ENCODE data around the gene EGFR.

The EGFR gene

DNA sequence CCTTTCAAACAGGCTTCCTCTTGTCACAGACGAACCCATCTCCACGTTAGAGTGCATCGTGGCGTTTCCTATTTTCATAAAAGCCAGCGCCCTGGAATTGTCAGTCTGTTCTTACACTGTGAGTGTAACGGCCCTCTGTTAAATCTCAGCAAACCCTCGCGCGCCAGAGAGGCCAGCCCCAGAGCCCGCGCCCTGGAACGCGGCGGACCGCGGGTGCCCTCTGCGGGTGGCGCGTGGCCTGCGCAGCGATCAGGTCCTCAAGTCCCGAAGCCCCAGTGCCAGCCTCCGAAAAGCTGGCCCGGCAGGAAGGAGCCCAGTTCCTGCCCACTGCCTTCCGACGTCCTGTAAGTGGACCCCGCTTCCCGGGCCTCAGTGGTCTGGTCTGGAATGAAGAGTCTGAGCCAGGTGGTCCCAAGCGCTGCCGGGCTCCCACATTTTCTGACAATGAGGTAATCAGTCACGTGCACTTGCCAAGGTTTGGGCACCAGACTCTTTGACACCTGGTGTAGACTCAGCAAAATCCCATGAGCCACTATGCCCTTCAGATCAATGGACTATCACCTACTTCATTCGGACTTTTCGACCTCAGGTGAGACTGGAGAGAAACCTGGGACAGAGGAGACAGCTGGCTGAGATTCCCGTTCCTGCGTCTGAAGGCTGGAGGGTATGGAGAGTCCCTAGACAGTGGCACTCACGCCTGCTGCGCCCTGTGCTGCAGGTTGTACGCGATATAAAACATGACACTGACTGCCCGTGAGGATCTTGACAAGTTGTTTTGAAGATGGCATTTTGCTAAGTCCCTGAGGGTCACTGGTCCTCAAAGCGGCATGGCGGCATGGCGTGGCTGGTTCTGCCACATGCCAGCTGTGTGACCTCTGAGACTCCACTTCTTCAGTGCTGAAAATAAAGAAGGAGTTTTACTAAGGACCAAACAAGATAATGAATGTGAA, 237.0 kb downstream of the EGFR start:
- peak; percentile 90 for DNase-seq

DNA sequence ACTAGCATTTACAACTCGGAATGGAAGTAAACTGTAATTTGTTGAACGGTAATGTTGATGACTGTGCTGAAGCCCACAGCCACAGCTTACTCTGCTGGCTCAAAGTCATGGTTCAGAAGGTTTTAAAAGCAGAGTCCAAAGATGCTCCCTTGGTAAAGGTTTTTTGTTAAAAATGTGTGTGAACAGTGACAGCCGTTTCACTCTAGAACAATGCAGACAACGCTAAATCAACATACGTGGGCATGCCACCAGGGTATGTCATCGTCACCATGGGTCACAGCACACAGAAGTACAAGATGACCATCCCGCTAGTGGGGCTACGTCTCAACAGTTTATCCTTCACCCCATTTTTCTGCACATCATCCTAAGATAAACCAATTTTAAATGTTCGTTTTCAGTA, 239.8 kb downstream of the EGFR start:
- DNase-seq, result peak; percentile 38

DNA sequence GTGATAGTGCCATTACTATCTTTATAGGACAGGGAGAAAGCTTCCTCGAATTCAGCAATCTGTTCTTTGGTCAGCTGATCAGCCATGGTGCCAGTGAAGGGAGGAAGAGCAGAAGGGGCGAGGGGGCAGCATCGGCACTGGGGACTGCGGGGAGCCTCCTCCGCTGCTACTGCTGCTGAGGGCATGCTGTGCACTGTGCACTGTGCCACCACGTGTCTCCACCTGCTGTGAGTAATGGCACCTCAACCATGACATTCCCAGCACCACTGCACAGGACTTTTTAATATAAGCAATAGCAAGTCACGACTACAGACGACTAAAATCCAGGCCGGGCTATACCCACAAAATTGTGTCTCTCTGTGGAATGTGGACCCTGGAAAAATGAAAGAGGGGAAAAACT, 241.4 kb downstream of the EGFR start:
- no peak for DNase-seq

DNA sequence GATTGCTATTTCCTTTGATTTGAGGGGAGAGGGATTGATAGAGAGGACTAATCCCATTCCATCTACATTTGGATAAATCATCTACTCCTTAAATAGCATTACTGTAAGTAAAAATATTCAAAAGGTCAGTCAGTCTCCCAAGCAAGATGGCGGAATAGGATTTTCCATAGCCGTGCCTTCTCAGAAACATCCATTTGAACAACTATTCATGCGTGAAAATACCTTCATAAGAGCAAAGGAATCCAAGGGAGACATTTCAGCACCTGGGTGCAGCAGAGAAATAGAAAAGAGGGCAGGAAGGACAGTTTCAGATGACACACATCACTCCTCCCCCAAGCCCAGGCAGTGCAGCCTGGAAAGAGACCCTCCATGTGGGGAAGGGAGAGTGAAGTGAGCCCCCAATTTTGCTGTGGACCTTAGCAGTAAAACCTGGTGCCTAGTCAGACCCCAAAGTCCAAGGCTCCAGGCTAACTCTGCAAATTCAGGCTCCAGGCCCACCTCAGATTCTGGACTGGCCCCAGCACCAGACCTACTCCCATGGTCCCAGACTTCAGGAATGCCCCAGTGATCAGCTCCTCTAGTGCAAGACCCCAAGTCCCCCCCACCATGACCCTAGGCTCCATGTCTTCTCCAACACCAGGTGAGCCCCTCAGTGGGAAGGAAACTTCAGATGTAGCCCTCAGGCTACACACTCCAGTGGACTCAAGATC, 242.0 kb downstream of the EGFR start:
- DNase-seq, result no peak
